ENCODE measurements around the gene HBD. TPM values are rescaled to one million over a fixed set of nuclear protein-coding genes. Genes with fewer than 3 reads are reported as not detected.

The HBD gene
- total RNA-seq (2022; extraction: Qiagen RNA extraction): not detected in 5 replicates

DNA sequence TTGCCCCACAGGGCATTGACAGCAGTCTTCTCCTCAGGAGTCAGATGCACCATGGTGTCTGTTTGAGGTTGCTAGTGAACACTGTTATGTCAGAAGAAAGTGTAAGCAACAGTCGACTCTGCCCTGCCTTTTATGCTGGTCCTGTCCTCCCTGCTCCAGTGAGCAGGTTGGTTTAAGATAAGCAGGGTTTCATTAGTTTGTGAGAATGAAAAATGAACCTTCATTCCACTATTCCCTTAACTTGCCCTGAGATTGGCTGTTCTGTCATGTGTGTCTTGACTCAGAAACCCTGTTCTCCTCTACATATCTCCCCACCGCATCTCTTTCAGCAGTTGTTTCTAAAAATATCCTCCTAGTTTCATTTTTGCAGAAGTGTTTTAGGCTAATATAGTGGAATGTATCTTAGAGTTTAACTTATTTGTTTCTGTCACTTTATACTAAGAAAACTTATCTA lies at the start of gene HBD:
Gene HBD, minus strand, starts transcription at position 103 of the 454 bp plus-strand sequence. Its CDS starts 50 bp downstream, at position 53.

DNA sequence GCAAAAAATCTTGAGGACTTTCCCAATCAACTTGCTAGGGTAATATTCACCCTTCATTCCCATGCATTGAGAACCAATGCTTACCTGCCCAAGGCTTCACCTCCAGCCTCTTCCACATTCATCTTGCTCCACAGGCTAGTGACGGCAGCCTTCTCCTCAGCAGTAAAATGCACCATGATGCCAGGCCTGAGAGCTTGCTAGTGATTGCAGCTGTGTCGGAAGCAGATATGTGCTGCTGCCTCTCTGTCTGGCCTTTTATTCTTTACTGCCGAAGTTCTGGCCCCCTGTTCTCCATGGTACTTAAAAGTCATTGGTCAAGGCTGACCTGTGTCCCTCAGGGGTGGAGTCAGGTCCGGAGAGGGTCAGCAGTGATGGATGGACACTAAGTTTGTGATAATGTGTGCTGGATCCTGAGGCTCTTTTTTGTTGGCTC lies 35.4 kb upstream of the HBD start, which contains the start of gene HBE1:
Gene HBE1, minus strand, starts transcription at position 231 of the 433 bp plus-strand sequence. Its CDS starts 55 bp downstream, at position 176.

DNA sequence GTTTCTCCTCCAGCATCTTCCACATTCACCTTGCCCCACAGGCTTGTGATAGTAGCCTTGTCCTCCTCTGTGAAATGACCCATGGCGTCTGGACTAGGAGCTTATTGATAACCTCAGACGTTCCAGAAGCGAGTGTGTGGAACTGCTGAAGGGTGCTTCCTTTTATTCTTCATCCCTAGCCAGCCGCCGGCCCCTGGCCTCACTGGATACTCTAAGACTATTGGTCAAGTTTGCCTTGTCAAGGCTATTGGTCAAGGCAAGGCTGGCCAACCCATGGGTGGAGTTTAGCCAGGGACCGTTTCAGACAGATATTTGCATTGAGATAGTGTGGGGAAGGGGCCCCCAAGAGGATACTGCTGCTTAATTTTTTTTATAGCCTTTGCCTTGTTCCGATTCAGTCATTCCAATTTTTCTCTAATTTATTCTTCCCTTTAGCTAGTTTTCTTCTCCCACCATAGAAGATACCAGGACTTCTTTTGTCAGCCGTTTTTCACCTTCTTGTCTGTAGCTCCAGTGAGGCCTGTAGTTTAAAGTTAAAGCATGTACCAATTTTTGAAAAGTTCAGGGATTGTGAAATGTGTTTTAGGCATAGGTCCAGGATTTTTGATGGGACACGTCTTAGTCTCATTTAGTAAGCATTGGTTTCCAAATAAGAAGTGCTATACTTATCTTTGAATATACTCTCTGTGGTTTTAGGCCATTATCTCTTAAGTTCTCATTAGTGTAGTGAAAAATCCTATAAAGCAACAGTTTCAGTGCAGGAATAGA lies 20.5 kb upstream of the HBD start, which contains the start of gene HBG2:
Gene HBG2, minus strand, starts transcription at position 136 of the 768 bp plus-strand sequence. Its CDS starts 53 bp downstream, at position 83.

DNA sequence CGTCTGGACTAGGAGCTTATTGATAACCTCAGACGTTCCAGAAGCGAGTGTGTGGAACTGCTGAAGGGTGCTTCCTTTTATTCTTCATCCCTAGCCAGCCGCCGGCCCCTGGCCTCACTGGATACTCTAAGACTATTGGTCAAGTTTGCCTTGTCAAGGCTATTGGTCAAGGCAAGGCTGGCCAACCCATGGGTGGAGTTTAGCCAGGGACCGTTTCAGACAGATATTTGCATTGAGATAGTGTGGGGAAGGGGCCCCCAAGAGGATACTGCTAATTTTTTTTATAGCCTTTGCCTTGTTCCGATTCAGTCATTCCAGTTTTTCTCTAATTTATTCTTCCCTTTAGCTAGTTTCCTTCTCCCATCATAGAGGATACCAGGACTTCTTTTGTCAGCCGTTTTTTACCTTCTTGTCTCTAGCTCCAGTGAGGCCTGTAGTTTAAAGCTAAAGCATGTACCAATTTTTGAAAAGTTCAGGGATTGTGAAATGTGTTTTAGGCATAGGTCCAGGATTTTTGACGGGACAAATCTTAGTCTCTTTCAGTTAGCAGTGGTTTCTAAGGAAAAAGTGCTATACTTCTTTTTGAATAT lies 15.6 kb upstream of the HBD start, which contains the start of gene HBG1:
Gene HBG1, minus strand, starts transcription at position 51 of the 590 bp plus-strand sequence. CDS start 53 bp downstream, outside the sequence.

GRCh38 chr11:5226732-5227310 lies 7.5 kb downstream of the HBD start, which contains the start of gene HBB:
HBB (minus strand) TSS chr11:5227071; CDS start chr11:5227021, 50 bp downstream.

DNA sequence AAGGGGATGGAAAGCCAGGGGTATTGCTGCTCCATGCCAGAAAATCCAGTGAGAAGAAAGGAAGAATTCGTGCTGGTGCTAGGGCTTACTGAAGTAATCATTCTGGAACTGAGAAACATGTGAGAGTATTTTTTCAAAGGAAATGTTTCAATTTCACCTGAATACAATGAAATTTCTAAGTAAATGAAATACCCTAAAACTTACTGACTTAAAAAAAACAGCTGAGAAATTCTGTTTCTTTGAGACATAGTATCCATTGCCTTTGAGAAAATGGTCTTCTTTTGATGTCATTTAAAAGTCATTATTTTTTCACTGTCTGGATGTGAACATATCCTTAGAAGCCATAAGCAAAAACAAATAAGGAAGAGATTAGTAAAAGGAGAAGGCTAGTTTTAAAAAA lies 33.7 kb downstream of the HBD start, which contains the start of gene OR51V1:
Gene OR51V1, minus strand, starts transcription at position 101 of the 400 bp plus-strand sequence. Its CDS starts 0 bp downstream, at position 101.

Other genes starting within 250 kb of the HBD start
- gene OR51L1, start 239.6 kb downstream of the HBD start, total RNA-seq (2022; extraction: Qiagen RNA extraction): not detected in 5 replicates
- gene OR52J3, start 188.0 kb downstream of the HBD start, total RNA-seq (2022; extraction: Qiagen RNA extraction): not detected in 5 replicates
- gene OR52E2, start 174.9 kb downstream of the HBD start, total RNA-seq (2022; extraction: Qiagen RNA extraction): not detected in 5 replicates
- not detected in 5 replicates for gene OR52E1, start 164.9 kb downstream of the HBD start, total RNA-seq (2022; extraction: Qiagen RNA extraction)
- not detected in 5 replicates for gene OR52A5, start 96.1 kb downstream of the HBD start, total RNA-seq (2022; extraction: Qiagen RNA extraction)
- not detected in 5 replicates for gene OR52A1, start 79.7 kb downstream of the HBD start, total RNA-seq (2022; extraction: Qiagen RNA extraction)
- gene OR51V1, start 33.8 kb downstream of the HBD start, total RNA-seq (2022; extraction: Qiagen RNA extraction): not detected in 5 replicates
- not detected in 5 replicates for gene HBB, start 7.4 kb downstream of the HBD start, total RNA-seq (2022; extraction: Qiagen RNA extraction)
- gene HBG1, start 15.4 kb upstream of the HBD start, total RNA-seq (2022; extraction: Qiagen RNA extraction): not detected in 5 replicates
- not detected in 5 replicates for gene HBG2, start 20.3 kb upstream of the HBD start, total RNA-seq (2022; extraction: Qiagen RNA extraction)
- gene HBE1, start 35.5 kb upstream of the HBD start, total RNA-seq (2022; extraction: Qiagen RNA extraction): 0.16 TPM in 1 of 5 replicates, not detected in the others
- gene OR51B4, start 67.5 kb upstream of the HBD start, total RNA-seq (2022; extraction: Qiagen RNA extraction): not detected in 5 replicates
- not detected in 5 replicates for gene OR51B2, start 89.8 kb upstream of the HBD start, total RNA-seq (2022; extraction: Qiagen RNA extraction)
- not detected in 5 replicates for gene OR51B5, start 109.0 kb upstream of the HBD start, total RNA-seq (2022; extraction: Qiagen RNA extraction)
- not detected in 5 replicates for gene OR51B6, start 117.0 kb upstream of the HBD start, total RNA-seq (2022; extraction: Qiagen RNA extraction)
- not detected in 5 replicates for gene OR51M1, start 149.3 kb upstream of the HBD start, total RNA-seq (2022; extraction: Qiagen RNA extraction)
- gene OR51Q1, start 187.6 kb upstream of the HBD start, total RNA-seq (2022; extraction: Qiagen RNA extraction): not detected in 5 replicates
- gene OR51I1, start 207.0 kb upstream of the HBD start, total RNA-seq (2022; extraction: Qiagen RNA extraction): not detected in 5 replicates
- gene OR51I2, start 214.8 kb upstream of the HBD start, total RNA-seq (2022; extraction: Qiagen RNA extraction): not detected in 5 replicates